Measurements from ENCODE around the gene GPR139.

GPR139 gene

DNA sequence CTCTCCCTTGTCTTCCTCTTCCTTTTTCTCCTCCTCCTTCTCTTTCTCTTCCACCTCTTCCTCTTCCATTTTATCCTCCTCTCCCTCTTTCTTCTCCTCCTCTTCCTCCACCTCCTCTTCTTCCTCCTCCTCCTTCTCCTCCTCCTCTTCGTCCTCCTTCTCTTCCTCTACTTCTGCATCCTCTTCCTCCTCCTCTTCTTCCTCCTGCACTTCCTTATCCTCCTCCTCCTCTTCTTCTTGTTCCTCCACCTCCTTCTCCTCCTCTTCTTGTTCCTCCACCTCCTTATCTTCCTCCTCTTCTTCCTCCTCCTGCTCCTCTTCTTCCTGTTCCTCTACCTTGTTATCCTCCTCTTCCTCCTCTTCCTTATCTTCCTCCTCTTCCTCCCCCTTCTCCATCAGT, 28.8 kb upstream of the GPR139 start:
- Histone ChIP-seq H3K36me3 (ENCODE audit: control insufficient read depth in 2 of 2, insufficient read depth in 1 of 2, low read length in 2 of 2) (no peaks in the 10 kb centered on the region), H3K27ac (ENCODE audit: extremely low read depth, low read depth, low read length) (no peak overlapping the region), H3K4me1 (ENCODE audit: control insufficient read depth, insufficient read depth, low read length) (no peaks in the 10 kb centered on the region), H3K4me3 (ENCODE audit: low read depth, low read length) (no peak overlapping the region), H3K9me3 (ENCODE audit: control insufficient read depth, insufficient read depth, low read depth, low read length) (no peaks in the 10 kb centered on the region)
- ChIA-PET POLR2A (no interaction called here), CTCF (no interaction called here)
- no peak for TF ChIP-seq ZNF529 (tag by site-specific recombination; IDR thresholded peaks at IDR 0.05; ENCODE audit: insufficient replicate concordance)
- TF ChIP-seq ZNF202 (tag by site-specific recombination; IDR thresholded peaks at IDR 0.05; ENCODE audit: borderline replicate concordance) = 0 out of 2 replicates have a peak, but pooled peaks have one; percentile 26
- no peak for TF ChIP-seq FEZF1 (tag by site-specific recombination; IDR thresholded peaks at IDR 0.05)
- no peak for TF ChIP-seq ZNF335 (tag by site-specific recombination; conservative IDR thresholded peaks at IDR 0.05)
- TF ChIP-seq ZNF621 (tag by site-specific recombination; IDR thresholded peaks at IDR 0.05) = 0 out of 2 replicates have a peak, but pooled peaks have one; percentile 44
- no peak for TF ChIP-seq KLF10 (tag by site-specific recombination; IDR thresholded peaks at IDR 0.05)
- TF ChIP-seq ZNF837 (tag by site-specific recombination; IDR thresholded peaks at IDR 0.05) = no peak
- no peak for TF ChIP-seq ZNF362 (tag by site-specific recombination; IDR thresholded peaks at IDR 0.05)
- TF ChIP-seq MYNN (tag by site-specific recombination; IDR thresholded peaks at IDR 0.05; ENCODE audit: borderline replicate concordance) = no peak
- TF ChIP-seq EGR2 (tag by site-specific recombination; IDR thresholded peaks at IDR 0.05; ENCODE audit: low read depth) = peak; percentile 82; the same call in 1 of the 2 replicates
- peak; percentile 84 for TF ChIP-seq ZNF513 (tag by site-specific recombination; IDR thresholded peaks at IDR 0.05)
- TF ChIP-seq ZNF518A (tag by site-specific recombination; conservative IDR thresholded peaks at IDR 0.05; ENCODE audit: low read depth) = no peak
- no peak for TF ChIP-seq REPIN1 (tag by site-specific recombination; IDR thresholded peaks at IDR 0.05; ENCODE audit: low read depth)
- no peak for TF ChIP-seq ZNF585B (tag by site-specific recombination; IDR thresholded peaks at IDR 0.05)
- no peak for TF ChIP-seq ZNF610 (tag by site-specific recombination; IDR thresholded peaks at IDR 0.05; ENCODE audit: borderline replicate concordance)
- no peak for TF ChIP-seq ZNF146 (tag by site-specific recombination; IDR thresholded peaks at IDR 0.05)
- no peak for TF ChIP-seq ZNF596 (tag by site-specific recombination; IDR thresholded peaks at IDR 0.05)
- no peak for TF ChIP-seq ZNF341 (tag by site-specific recombination; IDR thresholded peaks at IDR 0.05; ENCODE audit: low read depth)
- TF ChIP-seq ZSCAN18 (tag by site-specific recombination; IDR thresholded peaks at IDR 0.05) = no peak
- no peak for TF ChIP-seq ZNF544 (tag by site-specific recombination; IDR thresholded peaks at IDR 0.05)
- no peak for TF ChIP-seq PRDM1 (tag by site-specific recombination; IDR thresholded peaks at IDR 0.05)
- no peak for TF ChIP-seq MEIS1 (CRISPR knock-in tag; IDR thresholded peaks at IDR 0.05; ENCODE audit: borderline replicate concordance)
- TF ChIP-seq ZNF423 (tag by site-specific recombination; IDR thresholded peaks at IDR 0.05) = no peak
- no peak for TF ChIP-seq ZSCAN23 (tag by site-specific recombination; IDR thresholded peaks at IDR 0.05)
- no peak for TF ChIP-seq SALL2 (tag by site-specific recombination; IDR thresholded peaks at IDR 0.05; ENCODE audit: borderline replicate concordance)
- no peak for TF ChIP-seq GLIS1 (tag by site-specific recombination; IDR thresholded peaks at IDR 0.05)
- TF ChIP-seq ZNF776 (tag by site-specific recombination; IDR thresholded peaks at IDR 0.05; ENCODE audit: borderline replicate concordance) = 0 out of 2 replicates have a peak, but pooled peaks have one; percentile 48
- TF ChIP-seq HOXC10 (CRISPR knock-in tag; IDR thresholded peaks at IDR 0.05) = no peak
- TF ChIP-seq, protein P1, sequence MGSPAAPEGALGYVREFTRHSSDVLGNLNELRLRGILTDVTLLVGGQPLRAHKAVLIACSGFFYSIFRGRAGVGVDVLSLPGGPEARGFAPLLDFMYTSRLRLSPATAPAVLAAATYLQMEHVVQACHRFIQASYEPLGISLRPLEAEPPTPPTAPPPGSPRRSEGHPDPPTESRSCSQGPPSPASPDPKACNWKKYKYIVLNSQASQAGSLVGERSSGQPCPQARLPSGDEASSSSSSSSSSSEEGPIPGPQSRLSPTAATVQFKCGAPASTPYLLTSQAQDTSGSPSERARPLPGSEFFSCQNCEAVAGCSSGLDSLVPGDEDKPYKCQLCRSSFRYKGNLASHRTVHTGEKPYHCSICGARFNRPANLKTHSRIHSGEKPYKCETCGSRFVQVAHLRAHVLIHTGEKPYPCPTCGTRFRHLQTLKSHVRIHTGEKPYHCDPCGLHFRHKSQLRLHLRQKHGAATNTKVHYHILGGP (tag by site-specific recombination; IDR thresholded peaks at IDR 0.05) = 0 out of 2 replicates have a peak, but pooled peaks have one; percentile 26
- TF ChIP-seq ZFHX2 (tag by site-specific recombination; conservative IDR thresholded peaks at IDR 0.05) = no peak
